B cell (primary cell): ENCODE data around the gene GUCY2D. TPM values are rescaled to one million over a fixed set of nuclear protein-coding genes. Genes with fewer than 3 reads are reported as not detected.

Experiments used
- ATAC-seq: fragments of 200-7000 bp; cut with Tn5 transposase; one replicate; pipeline ENCODE4 v1.10.0; 2021; ENCODE audit warnings: low read depth, mild to moderate bottlenecking, moderate number of reproducible peaks, moderate library complexity
- CTCF ChIA-PET: fragments of 350-600 bp; sonication (Branson Sonifier 250); formaldehyde crosslinking; loops from one replicate; lab custom pipeline; 2021; ENCODE audit warnings: antibody characterized with exemption, inconsistent platforms; lab: Charles Lee
- POLR2A ChIA-PET: fragments of 350-600 bp; sonication (Branson Sonifier 250); formaldehyde crosslinking; loops from one replicate; lab custom pipeline; 2021; ENCODE audit warnings: antibody characterized with exemption; lab: Charles Lee
- DNase-seq: peaks from one replicate; pipeline ENCODE4 v3.0.0; 2013
- H2AFZ ChIP-seq: 2 replicates; pipeline ENCODE4 v1.6.1; 2012; ENCODE audit warnings: mild to moderate bottlenecking, low read depth, low read length; ENCODE audit not compliant: insufficient read depth, poor library complexity, severe bottlenecking
- H3K27ac ChIP-seq, 2 donors: 1 replicate in 1 of 2; 2 replicates in 1 of 2; pipeline ENCODE4 v1.5.1; 2012 to 2013; ENCODE audit warnings: low read length in 2 of 2, mild to moderate bottlenecking in 2 of 2, moderate library complexity in 1 of 2
- H3K27me3 ChIP-seq, 4 experiments: fragments of 200-600 bp in 1 of 4; sonication (generic) in 1 of 4; replicated peaks in 1 of 4; 1 replicate in 2 of 4; 2 replicates in 2 of 4; pipeline versions ENCODE4 v1.6.1 to v1.7.0; 2013 to 2016; ENCODE audit warnings: low read length in 3 of 4, mild to moderate bottlenecking in 2 of 4, mixed read lengths in 1 of 4, moderate library complexity in 1 of 4; ENCODE audit not compliant: insufficient read depth in 4 of 4, control insufficient read depth in 3 of 4; ENCODE audit errors: control extremely low read depth in 1 of 4
- H3K36me3 ChIP-seq, 2 experiments: replicated peaks in 1 of 2; 1 replicate in 1 of 2; 2 replicates in 1 of 2; pipeline versions ENCODE4 v1.6.1 to v1.7.1; 2013; ENCODE audit warnings: low read length in 1 of 2; ENCODE audit not compliant: insufficient read depth in 2 of 2, control insufficient read depth in 1 of 2; ENCODE audit errors: control extremely low read depth in 1 of 2, extremely low read depth in 1 of 2
- H3K4me1 ChIP-seq, 2 donors: fragments of 200-600 bp in 1 of 2; sonication (generic) in 1 of 2; 1 replicate in 1 of 2; 2 replicates in 1 of 2; pipeline versions ENCODE4 v1.5.1 to v1.6.1; 2013 to 2017; ENCODE audit warnings: low read length in 2 of 2; ENCODE audit not compliant: control insufficient read depth in 2 of 2, insufficient read depth in 2 of 2
- H3K4me2 ChIP-seq: replicated peaks from 2 replicates; pipeline ENCODE3; 2012; ENCODE audit warnings: mild to moderate bottlenecking, low read depth, low read length; ENCODE audit not compliant: poor library complexity, severe bottlenecking
- H3K4me3 ChIP-seq, 5 experiments: fragments of 200-600 bp in 1 of 5; sonication (generic) in 1 of 5; 1 replicate in 3 of 5; 2 replicates in 2 of 5; pipeline versions ENCODE4 v1.5.1 to v1.7.0; 2011 to 2016; ENCODE audit warnings: low read length in 4 of 5, mild to moderate bottlenecking in 4 of 5, low read depth in 2 of 5, control low read depth in 1 of 5, moderate library complexity in 1 of 5; ENCODE audit not compliant: insufficient read depth in 1 of 5; ENCODE audit errors: control extremely low read depth in 1 of 5, extremely low read depth in 1 of 5
- H3K79me2 ChIP-seq: fragments of 200-600 bp; sonication (generic); one replicate; pipeline ENCODE4 v1.6.0; 2016; ENCODE audit warnings: low read length; ENCODE audit not compliant: control insufficient read depth, insufficient read depth
- H3K9ac ChIP-seq: fragments of 200-600 bp; sonication (generic); 2 replicates; pipeline ENCODE4 v1.6.1; 2017; ENCODE audit warnings: mild to moderate bottlenecking, low read length, moderate library complexity
- H3K9me3 ChIP-seq, 3 donors: one replicate each; pipeline versions ENCODE4 v1.6.1 to v1.7.1; 2013; ENCODE audit warnings: low read length in 2 of 3; ENCODE audit not compliant: control insufficient read depth in 2 of 3, insufficient read depth in 1 of 3; ENCODE audit errors: control extremely low read depth in 1 of 3
- H4K20me1 ChIP-seq: 2 replicates; pipeline ENCODE4 v1.6.0; 2012; ENCODE audit warnings: mild to moderate bottlenecking, low read length; ENCODE audit not compliant: insufficient read depth, control insufficient read depth, poor library complexity, severe bottlenecking
- H3K27ac Mint-ChIP-seq: one replicate; pipeline ENCODE4 v1.8.0; 2021; ENCODE audit warnings: mixed read lengths
- H3K27me3 Mint-ChIP-seq: one replicate; pipeline ENCODE4 v1.8.0; 2021; ENCODE audit warnings: mixed read lengths
- H3K4me1 Mint-ChIP-seq: one replicate; pipeline ENCODE4 v1.8.0; 2021; ENCODE audit warnings: mixed read lengths
- H3K4me3 Mint-ChIP-seq: one replicate; pipeline ENCODE4 v1.8.0; 2021; ENCODE audit warnings: mixed read lengths
- H3K9me3 Mint-ChIP-seq: one replicate; pipeline ENCODE4 v1.8.0; 2022; ENCODE audit warnings: mixed read lengths; ENCODE audit not compliant: insufficient read depth
- CTCF ChIP-seq: fragments of 200-600 bp; IDR thresholded peaks from one replicate; pipeline ENCODE4 v1.8.0; 2022; ENCODE audit warnings: antibody characterized with exemption, mild to moderate bottlenecking
- EZH2 ChIP-seq: IDR thresholded peaks from 2 replicates; pipeline ENCODE4 v1.6.1; 2012; ENCODE audit warnings: borderline replicate concordance, low read depth, mild to moderate bottlenecking, moderate library complexity, low read length; ENCODE audit not compliant: insufficient read depth, poor library complexity, severe bottlenecking
- WGBS: methylation state at CpG from one replicate; pipeline ENCODE4 v1.1.5; 2013; ENCODE audit warnings: missing lambda C conversion rate; ENCODE audit not compliant: insufficient coverage; 5-methylcytosine and 5-hydroxymethylcytosine counted together
- intact Hi-C: fragments of 100-400 bp; cut with micrococcal nuclease; formaldehyde crosslinking; loops from one replicate; pipeline ENCODE4 v1.10.0; 2022
- polyA plus RNA-seq: library from polyadenylated mRNA; depleted of rRNA; stranded (reverse); fragments of >200 nt; gene quantifications from 2 replicates; pipeline ENCODE4 v1.2.3, GENCODE V29; 2012
- total RNA-seq, 2 donors: library from RNA; stranded (reverse); fragments of 120-200 nt in 1 of 2; gene quantifications; 1 replicate in 1 of 2; 2 replicates in 1 of 2; pipeline versions ENCODE4 v1.2.3 to v1.2.4, GENCODE V29; 2013 to 2022

Gene GUCY2D
- total and polyA plus RNA-seq, 2 donors (not counting 1 experiment from before 2014, with no cell fraction given) = not detected

GRCh38 chr17:8062435-8062806 is 60.0 kb downstream of the GUCY2D start:
- CTCF ChIA-PET = interaction anchor here (1.0 to 10.2 kb wide), 16 partner anchors 8 to 723 kb away, joined by 3 to 131 read pairs (median 25); partner anchors contain the start of gene RNF227
- Mint-ChIP-seq H3K27ac (no peak overlapping the region), H3K9me3 (no peaks in the 10 kb centered on the region), H3K4me1 (peaks cover 6% of the 10 kb centered on the region), H3K4me3 (no peak overlapping the region), H3K27me3 (peaks cover 50% of the 10 kb centered on the region)
- Histone ChIP-seq H4K20me1 (no peaks in the 10 kb centered on the region), H3K27me3 (peaks cover 0 to 53% (median 24%) of the 10 kb centered on the region in 4 experiments), H3K9me3 (peaks cover 0 to 3% (median 0%) of the 10 kb centered on the region in 3 donors), H3K9ac (no peak overlapping the region), H3K27ac (no peak overlapping the region), H3K4me3 (no peak overlapping the region), H3K36me3 (no peaks in the 10 kb centered on the region), H3K79me2 (no peaks in the 10 kb centered on the region), H3K4me1 (peaks cover 3 to 6% of the 10 kb centered on the region in 2 donors), H3K4me2 (no peak overlapping the region), H2AFZ (no peak overlapping the region)
- ATAC-seq (no peak), DNase-seq (no peak)
- intact Hi-C loops = loop anchor here (10.0 kb wide), 1 partner anchor 1462 kb away; no protein-coding TSS in a partner anchor
- WGBS = 92% methylated on average over 5 of the region's 8 CpGs
- TF ChIP-seq EZH2 = no peak
- TF ChIP-seq CTCF = no peak
- POLR2A ChIA-PET = no interaction called here

- Histone ChIP-seq H3K27me3 (peaks cover 0 to 53% (median 24%) of the 10 kb centered on the region in 4 experiments), H2AFZ (no peak overlapping the region), H3K79me2 (no peaks in the 10 kb centered on the region), H3K27ac (no peak overlapping the region), H3K4me2 (no peak overlapping the region), H3K4me1 (peaks cover 0 to under 1% of the 10 kb centered on the region in 2 donors), H3K9me3 (peaks cover 0 to 3% (median 0%) of the 10 kb centered on the region in 3 donors), H3K9ac (no peak overlapping the region), H3K4me3 (no peak overlapping the region), H3K36me3 (no peaks in the 10 kb centered on the region), H4K20me1 (no peaks in the 10 kb centered on the region)
- POLR2A ChIA-PET = no interaction called here
- Mint-ChIP-seq H3K27ac (no peak overlapping the region), H3K9me3 (no peaks in the 10 kb centered on the region), H3K4me1 (peaks cover under 1% of the 10 kb centered on the region), H3K4me3 (no peak overlapping the region), H3K27me3 (peaks cover 50% of the 10 kb centered on the region)
- CTCF ChIA-PET = interaction anchor here (1.2 to 10.2 kb wide), 13 partner anchors 7 to 238 kb away, joined by 3 to 131 read pairs (median 44); partner anchors contain the start of gene RNF227
- whole genome bisulfite sequencing = 83% methylated on average over 10 of the region's 15 CpGs
- TF ChIP-seq EZH2 = no peak
- no peak for TF ChIP-seq CTCF
- DNase-seq (peak; percentile 28), ATAC-seq (no peak)
- intact Hi-C loops = loop anchor here (10.0 kb wide), 1 partner anchor 1462 kb away; no protein-coding TSS in a partner anchor
Observed at GRCh38 chr17:8062807-8063483, 60.5 kb downstream of the GUCY2D start.
